Measurements from ENCODE around the gene SHC4.

SHC4 gene

DNA sequence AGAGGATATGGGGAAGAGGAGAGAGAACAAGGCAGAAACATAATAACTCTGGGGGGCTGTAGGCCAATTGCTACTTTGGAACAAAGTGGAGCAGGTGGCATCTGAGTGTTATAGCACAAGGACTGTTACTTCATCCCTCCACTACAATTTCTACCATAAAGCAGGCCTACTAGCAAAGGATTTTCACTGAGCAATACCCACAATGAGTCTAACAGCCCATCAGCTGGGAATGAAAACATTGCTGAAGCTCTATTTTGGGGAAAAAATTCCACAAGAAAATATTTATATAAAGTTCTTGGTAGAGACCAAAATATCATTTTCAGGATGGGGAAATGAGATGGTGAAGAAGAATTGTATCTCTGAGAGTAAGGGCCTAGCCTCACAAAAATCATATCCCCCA is 3.6 kb upstream of the SHC4 start:
- DNase-seq (ENCODE audit: low spot score), result no peak

DNA sequence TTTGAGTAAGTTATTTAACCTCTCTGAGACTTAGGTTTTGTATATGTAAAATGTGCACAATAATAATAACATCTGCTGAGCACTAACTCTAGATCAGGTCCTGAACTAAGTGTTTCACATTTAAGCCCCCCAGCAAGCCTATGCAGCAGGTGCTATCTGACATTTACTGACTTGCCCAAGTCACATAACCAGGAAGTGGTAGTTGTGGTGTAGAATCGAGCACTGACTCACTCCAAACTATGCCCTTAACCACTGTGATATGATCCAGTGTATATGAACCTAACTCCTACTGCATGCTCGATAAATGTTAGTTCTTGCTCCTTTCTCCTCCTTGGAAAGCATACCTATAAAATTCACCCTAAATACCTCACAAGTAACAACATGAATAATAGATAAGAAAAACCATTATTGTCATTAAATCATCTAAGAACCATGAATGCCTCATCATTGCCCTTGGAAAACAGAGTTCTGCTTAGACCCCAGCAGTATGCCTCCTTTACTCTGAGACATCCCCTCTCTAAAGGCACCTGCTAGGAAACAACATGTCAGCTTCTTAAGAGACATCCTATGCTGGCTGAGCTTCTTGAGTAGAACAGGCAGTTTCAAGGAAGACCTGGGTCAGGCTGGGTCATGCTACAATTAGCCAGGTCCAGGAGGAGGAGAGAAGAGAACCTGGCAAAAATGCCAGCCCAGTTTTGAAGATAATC is 3.0 kb upstream of the SHC4 start:
- DNase-seq (ENCODE audit: low spot score), result no peak

DNA sequence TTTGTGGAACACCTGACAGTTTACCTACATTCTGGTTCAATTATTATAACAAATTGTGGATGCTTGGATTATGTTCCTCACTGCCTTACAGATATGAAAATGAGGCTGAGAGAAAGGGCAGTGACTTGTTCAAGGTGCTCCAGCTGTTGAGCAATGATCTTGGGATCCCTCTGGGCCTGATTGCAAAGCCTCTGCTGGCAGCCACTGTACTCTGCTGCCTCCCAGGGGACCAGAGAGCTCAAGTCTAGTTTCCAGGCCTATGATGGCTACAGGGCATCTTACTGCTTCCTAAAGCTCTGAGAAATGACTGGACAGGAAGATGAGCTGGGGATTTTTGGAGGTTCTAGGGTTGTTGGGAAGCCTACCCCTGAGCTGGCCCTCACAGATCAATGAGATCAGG is 2.3 kb upstream of the SHC4 start:
- no peak for DNase-seq (ENCODE audit: low spot score)

DNA sequence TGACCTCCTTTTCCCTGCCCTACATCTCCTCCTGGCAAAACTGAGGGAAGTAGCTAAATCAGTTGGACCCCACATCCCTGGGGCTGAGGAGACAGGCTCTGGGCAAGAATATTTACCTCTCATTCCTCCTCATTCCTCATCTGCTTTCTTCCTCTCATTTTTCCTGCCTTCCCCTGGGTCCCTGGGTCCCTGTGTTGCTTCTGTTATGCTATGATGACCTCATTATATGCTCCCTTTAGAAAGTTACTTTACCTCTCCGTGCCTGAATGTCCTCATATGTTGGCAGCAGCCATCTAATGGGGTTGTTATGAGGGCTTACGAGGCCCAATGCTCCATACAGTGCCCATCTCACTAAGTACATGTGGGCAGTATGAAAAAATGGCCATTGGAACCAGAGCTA is 1.2 kb upstream of the SHC4 start:
- no peak for DNase-seq (ENCODE audit: low spot score)

DNA sequence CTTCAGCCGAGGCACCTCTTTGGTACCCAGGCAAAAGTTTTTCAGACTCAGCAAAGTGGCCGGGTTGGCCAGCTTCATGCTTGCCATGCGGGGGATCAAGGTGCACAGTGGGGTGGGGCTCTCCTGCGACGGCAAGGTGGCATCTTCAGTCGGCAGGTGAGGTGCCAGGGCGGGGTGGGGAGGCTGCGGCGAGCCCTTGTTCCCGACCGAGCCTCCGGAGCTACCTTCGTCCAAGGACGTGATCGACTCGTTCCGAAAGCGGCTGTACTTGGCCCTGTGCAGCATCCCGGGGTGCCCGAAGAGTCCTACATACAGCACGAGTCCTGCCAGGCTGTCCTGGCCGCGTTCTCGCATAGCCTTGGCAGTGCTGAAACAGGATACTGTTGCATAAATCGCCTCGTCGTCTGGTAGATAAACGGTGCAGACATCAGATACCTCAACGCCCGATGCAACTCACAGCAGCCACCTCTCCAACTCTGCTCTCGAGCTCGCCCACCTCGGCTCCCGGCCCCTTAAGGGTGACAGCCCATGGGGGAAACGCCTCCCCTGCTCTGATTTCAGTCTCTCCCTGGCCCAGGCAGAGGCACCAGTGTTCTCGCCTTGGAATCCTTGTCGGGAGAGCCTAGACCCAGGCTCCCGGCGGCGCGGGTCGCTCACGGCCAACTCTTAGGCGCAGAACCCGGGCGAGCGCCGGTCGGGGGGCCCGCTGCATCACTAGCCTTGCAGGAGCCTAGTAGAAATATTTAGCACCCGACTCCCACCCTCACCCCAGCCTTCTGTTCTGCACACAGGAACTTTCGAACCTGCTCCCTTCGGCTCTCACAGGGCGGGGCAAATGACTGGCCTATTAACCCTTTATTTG is 826 bp downstream of the SHC4 start:
- DNase-seq (ENCODE audit: low spot score), result no peak

DNA sequence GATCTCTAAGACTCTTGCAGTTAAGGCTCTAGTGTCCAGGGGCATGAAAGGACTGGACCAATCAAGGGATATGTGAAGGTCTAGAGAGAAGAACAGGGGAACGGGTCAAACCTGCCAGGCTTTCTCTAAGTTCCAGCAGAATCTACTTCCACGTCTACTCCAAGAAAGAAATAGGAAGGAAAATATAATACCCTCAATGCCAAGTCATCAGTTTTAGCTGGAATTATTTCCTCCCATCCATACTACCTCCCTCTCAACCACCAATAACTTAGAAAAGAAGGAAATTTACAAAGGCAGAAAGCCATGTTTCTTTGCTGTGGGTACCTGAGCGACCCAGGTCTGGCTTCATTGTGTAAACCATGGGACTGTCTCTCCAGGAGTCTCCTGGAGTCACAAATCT is 7.8 kb downstream of the SHC4 start:
- DNase-seq (ENCODE audit: low spot score), result no peak

DNA sequence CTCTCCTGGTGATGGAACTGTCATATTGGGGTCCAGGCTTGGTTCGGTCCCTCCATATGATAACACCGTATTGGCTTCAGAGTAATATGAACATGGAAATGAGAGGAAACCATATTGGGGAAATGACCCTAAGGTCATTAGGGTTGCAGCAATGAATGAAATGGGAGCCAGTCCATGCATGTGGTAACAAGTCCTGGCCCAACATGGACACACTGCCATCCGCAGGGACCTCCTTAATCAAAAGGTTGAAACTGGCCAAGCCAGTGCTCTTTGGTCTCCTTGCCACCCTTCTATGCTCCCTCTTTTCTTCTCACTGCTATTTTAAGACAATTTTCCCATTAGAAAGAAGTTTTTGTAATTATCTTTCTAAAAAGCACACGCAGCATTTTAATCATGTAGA is 8.3 kb downstream of the SHC4 start:
- DNase-seq (ENCODE audit: low spot score), result no peak

DNA sequence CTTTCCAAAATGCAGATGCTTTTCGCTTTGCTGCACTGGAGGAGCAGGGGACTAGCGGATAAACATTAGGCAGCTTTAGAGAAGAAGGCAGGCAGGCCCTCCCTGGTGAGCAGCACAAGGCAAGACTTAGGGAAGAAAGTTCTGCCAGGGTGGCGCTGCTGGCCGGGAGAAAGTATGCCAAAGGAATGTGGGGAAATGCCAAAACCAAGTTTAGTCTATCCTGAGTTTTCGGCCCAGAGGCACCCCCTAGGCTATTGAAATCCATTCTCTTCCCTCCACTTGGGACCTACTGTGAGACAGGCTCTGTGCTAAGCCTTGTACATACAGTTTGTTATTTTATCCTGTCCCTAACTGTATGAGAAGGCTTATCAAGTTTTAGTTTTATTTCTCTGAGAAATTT is 9.2 kb downstream of the SHC4 start:
- DNase-seq (ENCODE audit: low spot score), result no peak

DNA sequence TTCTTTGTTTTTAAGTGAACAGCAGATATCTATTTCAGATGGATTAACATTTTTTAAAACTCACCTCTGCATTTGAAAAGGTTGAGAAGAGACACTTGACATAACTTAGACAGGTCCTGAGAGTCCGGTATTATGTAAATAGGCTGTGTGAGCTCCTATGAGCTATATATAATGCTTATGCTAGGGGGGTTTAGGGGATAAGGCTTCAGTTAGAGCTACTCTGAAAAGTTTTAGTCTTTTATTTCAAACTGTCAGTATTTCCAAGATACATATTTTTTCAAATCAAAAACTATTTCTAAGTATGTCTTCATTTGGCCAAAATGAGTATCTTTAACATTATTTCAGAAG is 16.9 kb downstream of the SHC4 start:
- no peak for DNase-seq (ENCODE audit: low spot score)

DNA sequence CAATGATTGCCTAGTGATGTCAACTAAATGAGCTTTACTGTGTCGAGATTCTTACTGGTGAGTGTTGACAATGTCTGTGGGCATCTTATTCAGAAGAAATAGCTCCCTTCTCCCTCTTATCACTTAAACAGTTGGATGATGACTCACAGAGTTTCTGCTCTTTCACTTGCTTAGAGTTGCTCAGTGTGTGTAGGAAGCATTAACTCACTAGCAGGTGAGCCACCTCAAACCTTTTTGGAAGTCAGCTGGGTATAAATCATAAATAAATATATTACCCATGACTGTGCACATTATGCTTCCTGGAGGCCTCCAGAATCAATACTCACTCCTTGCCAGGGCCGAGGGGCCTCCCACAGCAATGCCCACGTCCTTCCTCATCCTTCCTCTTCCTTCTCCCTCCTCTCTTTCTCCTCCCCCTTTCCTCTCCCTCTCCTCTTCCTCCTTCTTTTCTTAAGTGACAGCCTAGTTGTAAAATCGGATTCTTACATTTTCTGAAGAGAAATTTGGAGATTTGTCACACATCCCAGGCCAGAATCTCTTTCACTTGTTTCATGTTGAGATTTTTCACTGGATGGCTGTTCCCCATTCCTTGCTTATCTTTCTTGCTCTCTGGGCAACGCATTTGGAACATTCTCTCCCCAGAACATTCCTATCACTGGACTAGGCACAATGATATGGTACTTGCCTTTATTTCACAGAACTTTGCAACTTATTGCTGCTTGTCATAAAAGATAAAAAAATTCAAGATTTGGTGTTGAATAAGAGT is 17.5 kb downstream of the SHC4 start:
- no peak for DNase-seq (ENCODE audit: low spot score)

DNA sequence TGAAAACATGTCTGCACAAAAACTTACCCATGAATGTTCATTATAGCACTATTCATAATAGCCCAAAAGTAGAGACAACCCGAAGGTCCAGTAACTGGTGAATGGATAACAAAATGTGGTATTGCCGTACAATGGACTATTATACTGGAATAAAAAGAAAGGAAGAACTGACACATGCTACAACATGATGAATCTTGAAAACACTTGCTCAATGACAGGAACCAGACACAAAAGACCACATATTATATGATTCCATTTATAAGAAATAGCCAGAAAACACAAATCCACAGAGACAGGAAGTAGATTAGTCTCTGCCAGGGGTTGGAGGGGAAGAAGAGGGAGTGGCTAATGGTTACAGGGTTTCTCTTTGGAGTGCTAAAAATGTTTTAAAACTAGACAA is 18.3 kb downstream of the SHC4 start:
- DNase-seq (ENCODE audit: low spot score), result no peak

DNA sequence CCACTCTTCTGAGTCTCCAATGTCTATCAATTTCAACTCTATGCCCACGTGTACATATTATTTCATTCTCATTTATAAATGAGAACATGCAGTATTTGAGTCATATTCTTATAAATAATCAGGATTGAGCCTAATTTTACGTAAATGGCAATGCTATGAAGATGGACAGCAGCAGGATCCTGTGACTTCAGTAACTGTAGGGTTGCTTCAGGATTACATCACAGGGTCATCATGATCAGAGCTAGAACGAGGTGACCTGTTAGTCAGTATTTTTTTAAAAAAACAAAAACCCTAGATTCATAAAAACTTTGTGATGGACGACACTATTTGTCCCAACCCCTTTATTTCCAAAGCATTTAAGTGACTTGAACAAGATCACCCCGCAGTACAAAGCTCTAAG is 21.8 kb downstream of the SHC4 start:
- DNase-seq (ENCODE audit: low spot score), result no peak

DNA sequence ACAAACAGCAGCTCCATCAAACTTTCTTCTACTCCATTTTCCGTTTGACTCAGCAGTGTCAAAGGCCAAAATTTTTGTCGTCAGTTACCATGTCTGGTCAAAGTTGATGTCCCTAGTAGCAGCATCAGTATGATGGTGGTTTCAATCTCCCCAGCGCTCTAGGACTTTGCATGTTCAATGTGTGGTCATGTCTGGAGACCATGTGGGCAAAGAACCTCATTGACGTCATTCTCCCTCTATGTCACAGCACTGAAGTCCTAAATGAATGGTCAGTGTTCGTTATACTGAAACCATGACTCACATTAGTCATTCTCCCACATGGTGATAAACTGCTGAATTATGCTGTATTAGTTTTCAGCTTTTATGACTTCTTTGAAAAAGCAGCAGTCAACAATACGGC is 23.2 kb downstream of the SHC4 start:
- DNase-seq (ENCODE audit: low spot score), result no peak

DNA sequence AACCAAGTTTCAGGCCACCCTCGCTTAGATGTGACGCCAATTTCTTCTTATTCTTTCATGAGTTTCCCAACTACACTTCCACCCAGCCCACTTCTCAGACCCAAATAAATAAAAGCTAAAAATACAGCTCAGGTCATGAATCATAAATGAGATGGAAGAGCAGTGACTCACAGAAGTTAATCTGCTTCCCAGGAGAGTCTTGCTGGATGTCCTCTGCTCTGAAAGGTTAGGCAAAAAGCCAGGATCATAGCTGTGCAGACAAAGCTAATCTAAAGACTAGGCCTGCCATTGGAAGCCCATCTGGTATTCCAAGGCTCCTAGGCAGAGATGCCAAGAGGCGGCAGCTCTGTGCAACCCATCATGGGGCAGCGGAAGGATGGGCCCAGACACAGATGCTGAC is 24.1 kb downstream of the SHC4 start:
- no peak for DNase-seq (ENCODE audit: low spot score)

DNA sequence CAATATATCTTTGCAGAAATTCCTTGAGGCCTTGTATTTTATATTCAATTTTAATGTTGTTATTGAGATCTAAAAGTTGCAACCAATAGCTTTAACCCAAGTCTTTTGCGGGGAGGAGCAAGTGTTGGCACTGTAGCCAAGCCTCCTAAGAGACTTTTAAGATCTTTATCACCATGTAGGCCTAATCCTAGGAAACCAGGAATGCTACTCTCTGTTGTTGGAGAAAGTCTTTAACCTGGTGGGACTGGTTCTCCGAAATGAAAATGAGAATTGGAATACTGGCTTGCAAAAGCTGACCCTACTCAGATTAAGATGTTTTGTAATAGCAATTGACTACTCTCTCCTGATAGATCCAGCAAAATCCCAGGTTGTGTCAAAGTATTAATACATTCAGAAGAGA is 25.8 kb downstream of the SHC4 start:
- no peak for DNase-seq (ENCODE audit: low spot score)

DNA sequence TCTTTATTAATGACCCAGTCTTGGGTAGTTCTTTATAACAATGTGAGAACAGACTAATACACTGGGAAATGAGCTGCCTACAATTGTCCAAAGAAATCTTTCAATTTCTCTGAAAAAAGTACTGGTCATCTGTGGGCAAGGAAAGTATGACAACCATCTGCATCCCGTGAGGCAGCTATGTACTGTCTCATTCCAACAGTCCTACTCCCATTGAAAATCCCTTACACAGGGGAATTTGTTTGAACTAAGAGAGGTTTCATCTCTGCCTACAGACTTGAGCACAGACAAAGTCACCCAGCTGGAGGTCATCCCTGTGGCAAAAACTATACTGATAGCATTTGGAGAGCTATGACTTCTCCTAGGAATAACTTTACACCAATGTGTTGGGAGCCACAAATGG is 27.1 kb downstream of the SHC4 start:
- DNase-seq (ENCODE audit: low spot score), result no peak

DNA sequence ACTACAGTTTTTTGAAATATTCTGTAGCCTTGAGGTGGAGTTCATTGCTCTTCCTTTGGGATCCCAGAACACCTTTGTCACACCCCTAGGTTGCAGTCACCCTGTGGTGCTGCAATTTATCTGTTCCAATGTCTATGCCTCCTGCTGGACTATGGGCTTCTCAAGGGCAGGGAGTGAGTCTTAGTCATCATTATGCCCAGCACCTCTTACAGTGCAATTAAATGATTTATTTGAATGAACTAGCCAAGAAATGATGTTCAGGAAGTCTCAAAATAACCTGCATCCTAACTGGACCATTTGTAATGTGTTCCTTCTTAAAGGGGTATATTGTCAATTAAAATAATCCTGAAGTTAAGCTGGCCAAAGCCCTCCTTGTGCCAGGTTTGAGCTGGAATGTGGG is 28.5 kb downstream of the SHC4 start:
- DNase-seq (ENCODE audit: low spot score), result no peak

DNA sequence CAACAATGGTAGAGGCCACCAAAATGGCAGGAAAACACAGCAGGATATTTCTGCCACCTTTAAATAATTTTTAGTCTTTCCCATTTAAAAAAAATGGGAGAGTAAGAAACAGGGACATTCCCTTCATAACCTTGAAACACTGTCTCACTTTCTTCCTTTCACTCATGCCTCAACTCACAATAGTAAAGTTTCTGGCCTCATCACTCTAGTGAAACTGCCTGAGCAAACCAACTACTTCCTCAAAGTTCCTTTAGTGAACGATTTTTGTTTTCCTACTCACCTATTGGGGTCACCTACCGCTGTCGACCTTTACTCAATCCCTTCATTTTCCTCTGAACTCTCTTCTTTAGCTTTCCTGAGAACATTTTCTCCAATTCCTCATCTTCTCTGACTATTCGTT is 33.0 kb downstream of the SHC4 start:
- DNase-seq (ENCODE audit: low spot score), result no peak

DNA sequence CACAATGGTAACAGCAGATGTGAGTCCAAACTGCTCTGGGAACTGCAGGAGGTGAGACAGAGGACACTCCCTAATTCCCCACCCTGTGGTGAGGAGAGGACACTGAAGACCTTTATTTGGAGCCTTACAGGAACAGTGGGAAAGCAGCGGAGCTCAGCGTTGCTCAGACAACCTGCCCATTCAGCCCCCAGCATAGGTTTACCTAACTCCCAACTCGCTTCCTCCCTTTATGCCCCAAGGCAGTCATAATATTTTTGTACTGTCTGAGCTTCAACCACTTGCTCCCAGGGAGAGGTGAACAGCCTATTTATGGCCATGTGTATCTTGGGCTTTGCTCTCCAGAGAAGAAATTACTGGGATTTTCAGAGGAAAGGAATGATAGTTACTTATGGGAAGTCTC is 34.1 kb downstream of the SHC4 start:
- DNase-seq (ENCODE audit: low spot score), result no peak

DNA sequence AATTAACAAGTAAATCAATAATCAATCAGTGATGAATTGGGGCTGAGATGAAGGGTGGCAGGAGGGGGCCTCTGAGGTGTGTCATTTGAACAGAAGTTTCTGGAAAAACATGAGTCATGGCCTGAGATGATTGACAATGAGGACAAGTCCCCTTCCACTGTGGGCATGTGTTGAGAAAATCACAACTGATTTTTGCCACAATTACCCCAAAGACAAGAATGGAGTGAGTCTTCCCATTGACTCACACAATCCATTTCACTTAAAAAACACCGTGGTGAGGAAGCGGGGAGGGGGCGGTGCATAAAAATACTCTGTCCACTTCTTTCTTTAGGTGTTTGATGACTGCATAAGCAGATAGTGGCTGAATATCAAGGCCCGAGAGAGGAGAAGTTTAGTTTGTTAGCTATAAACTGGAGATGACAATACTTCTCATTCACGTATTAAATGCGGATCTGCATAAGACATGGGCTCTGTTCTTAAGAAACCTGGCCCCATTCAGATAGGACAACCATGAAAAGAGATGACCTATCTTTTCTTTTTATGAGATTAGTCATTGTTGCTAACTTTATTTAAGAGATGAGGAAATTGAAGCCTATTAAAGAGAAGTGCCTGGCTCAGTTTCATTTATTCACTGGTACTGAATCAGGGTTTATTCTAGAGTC is 34.7 kb downstream of the SHC4 start:
- DNase-seq (ENCODE audit: low spot score), result no peak

DNA sequence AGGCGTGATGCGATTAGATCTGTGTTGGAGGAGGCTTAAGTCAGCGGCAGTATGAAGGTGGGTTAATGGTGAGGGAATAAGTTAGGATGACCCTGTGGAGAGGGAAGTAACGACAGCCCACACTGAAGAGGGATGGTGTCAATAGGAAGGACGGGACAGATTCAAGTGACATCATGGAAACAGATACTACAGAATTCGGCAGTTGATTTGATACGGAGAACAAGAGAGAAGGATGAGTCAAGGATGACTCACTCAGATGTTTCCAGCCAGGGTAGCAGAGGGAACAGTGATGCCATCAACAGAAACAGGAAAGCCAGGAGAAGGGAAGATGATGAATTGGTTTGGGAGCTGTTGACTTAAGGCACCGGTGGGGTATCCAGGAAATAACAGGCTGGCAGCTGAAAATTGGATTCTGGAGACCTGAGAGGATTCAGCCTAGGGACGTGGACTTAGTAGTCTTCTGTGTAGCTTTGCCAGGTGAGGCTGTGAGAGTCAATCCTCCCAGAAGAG is 38.0 kb downstream of the SHC4 start:
- no peak for DNase-seq (ENCODE audit: low spot score)
